ENCODE measurements around the gene RNF148.

GRCh38 chr7:122738947-122739346 lies 36.2 kb upstream of the RNF148 start:
- TF ChIP-seq GATA2 (IDR thresholded peaks at IDR 0.05; ENCODE audit: low read depth, low read length) (no peak), GATA3 (IDR thresholded peaks at IDR 0.05; ENCODE audit: low read depth, low read length) (no peak)

Data from SH-SY5Y (cell line).